H1 (cell line): ENCODE measurements around the gene MEI1. TPM values are rescaled to one million over a fixed set of nuclear protein-coding genes. Genes with fewer than 3 reads are reported as not detected.

Experiments used
- ASH2L ChIP-seq: fragments of 200-600, 300-600 bp; sonication (generic); IDR thresholded peaks from one replicate; pipeline ENCODE4 v1.7.1; 2017; ENCODE audit warnings: low read length
- ATF2 ChIP-seq: IDR thresholded peaks from 2 replicates; pipeline ENCODE4 v1.6.1; 2012; ENCODE audit warnings: low read length, inconsistent platforms
- CBX5 ChIP-seq: fragments of 300-800, 300-1000 bp; sonication (generic); IDR thresholded peaks from 2 replicates; pipeline ENCODE4 v1.7.1; 2016; ENCODE audit warnings: antibody characterized with exemption, low read length, low read depth
- EGR1 ChIP-seq: IDR thresholded peaks from 2 replicates; pipeline ENCODE4 v1.6.1; 2011; ENCODE audit warnings: low read depth, low read length, borderline replicate concordance
- NANOG ChIP-seq: IDR thresholded peaks from 2 replicates; pipeline ENCODE4 v1.6.1; 2011; ENCODE audit warnings: low read length, low read depth, mild to moderate bottlenecking, inconsistent platforms; ENCODE audit not compliant: insufficient read depth, poor library complexity, severe bottlenecking
- NRF1 ChIP-seq: IDR thresholded peaks from 2 replicates; pipeline ENCODE4 v1.6.1; 2011; ENCODE audit warnings: mild to moderate bottlenecking, low read depth, low read length, improper control_type of control experiment
- SIN3A ChIP-seq, 2 experiments: IDR thresholded peaks in 1 of 2; conservative IDR thresholded peaks in 1 of 2; 2 replicates each; pipeline ENCODE4 v1.6.1; 2011 to 2012; ENCODE audit warnings: low read length in 2 of 2, improper control_type of control experiment in 1 of 2, low read depth in 1 of 2, mild to moderate bottlenecking in 1 of 2
- SUZ12 ChIP-seq: fragments of 200-600 bp; sonication (generic); IDR thresholded peaks from 2 replicates; pipeline ENCODE4 v1.6.1; 2012; ENCODE audit warnings: mild to moderate bottlenecking, inconsistent platforms, low read length, moderate library complexity, mixed read lengths
- polyA plus RNA-seq, 7 experiments: library from polyadenylated mRNA; depleted of rRNA in 3 of 7; stranded (reverse) in 5 of 7; unstranded in 2 of 7; fragments of >200 nt in 5 of 7; fragments of 200-250 nt in 2 of 7; gene quantifications; 1 replicate in 5 of 7; 2 replicates in 1 of 7; 4 replicates in 1 of 7; pipeline versions ENCODE4 v1.2.1 to v1.2.3, GENCODE V29; 2011 to 2013; ENCODE audit warnings: missing spikeins in 2 of 7, mixed read lengths in 2 of 7
- total RNA-seq: library from RNA; stranded (reverse); fragmentation: NEBNext Ultra II Directional; extraction: Animal tissue kit (Norgen Biotek cat#: 25700); gene quantifications from 2 replicates; pipeline ENCODE4 v1.2.1, GENCODE V29; 2021

MEI1 gene
- total and polyA plus RNA-seq, 2 of the 8 experiments (the other 6 are each of a cell fraction or from before 2014, with no cell fraction given) = 0.27 to 0.54 TPM

GRCh38 chr22:41819257-41819656 is 120.0 kb downstream of the MEI1 start (continued):
- TF ChIP-seq NANOG (no peak), NRF1 (no peak), CBX5 (no peak), ATF2 (no peak), SUZ12 (no peak), ASH2L (no peak), EGR1 (no peak), SIN3A (conservative IDR thresholded peaks at IDR 0.05 in 1 of 2, IDR thresholded peaks at IDR 0.05 in 1 of 2; ENCODE audit: low read depth in 1 of 2, low read length in 2 of 2) (no peak)
